DMS153 (cell line): Measurements from ENCODE around the gene KDM4F.

ENCODE experiments used
- DNase-seq: peaks from one replicate; lab custom pipeline; 2025; lab: John Stamatoyannopoulos, UW

Gene KDM4F

DNA sequence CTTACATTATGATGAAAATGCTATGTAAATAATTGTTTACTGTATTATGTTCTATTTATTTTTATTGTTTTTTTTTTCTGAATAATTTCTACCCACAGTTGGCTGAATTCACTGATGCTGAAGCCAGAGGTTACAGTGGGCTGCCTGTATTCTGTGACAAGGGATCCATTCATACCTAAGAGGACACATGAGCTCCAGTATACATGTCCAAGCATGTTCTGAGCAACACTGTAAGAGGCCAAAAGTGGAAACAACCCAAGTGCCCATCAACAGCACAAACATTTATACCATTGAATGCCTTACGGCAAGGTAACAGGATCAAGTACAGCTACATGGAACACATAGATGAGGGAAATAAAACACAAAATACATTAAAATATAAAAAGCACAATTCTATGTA is 16.1 kb downstream of the KDM4F start:
- DNase-seq = peak; percentile 61

- no peak for DNase-seq
Measured at GRCh38 chr11:95066716-95067038, 17.5 kb downstream of the KDM4F start, which contains the start of gene SRSF8. Gene SRSF8 (plus strand): TSS chr11:95066919. CDS start chr11:95067227, 308 bp downstream.

GRCh38 chr11:95067039-95067840 is 18.0 kb downstream of the KDM4F start:
- peak; percentile 55 for DNase-seq

GRCh38 chr11:95067841-95068219 is 18.6 kb downstream of the KDM4F start:
- DNase-seq = no peak

DNA sequence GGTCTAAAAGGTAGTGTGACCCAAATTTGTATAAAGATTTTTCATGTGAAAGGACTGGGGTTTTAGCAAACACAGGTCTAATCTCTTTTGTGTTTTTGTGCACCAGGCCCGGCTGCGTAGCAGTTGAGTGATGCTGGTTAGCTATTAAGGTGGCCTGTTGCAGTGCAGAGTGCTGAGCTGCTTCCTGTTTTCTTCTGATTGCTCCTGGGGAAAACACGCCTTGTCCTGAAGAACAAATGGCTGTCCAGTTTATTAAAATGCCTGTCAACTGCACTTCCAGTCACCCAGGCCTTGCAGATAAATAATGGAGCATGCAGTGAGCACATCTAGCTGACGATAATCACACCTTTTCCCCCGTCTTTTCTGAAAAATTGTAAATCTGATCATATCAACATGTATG is 19.3 kb downstream of the KDM4F start:
- DNase-seq = peak; percentile 91

- no peak for DNase-seq
Measured at GRCh38 chr11:95070471-95070870, 21.2 kb downstream of the KDM4F start.

DNA sequence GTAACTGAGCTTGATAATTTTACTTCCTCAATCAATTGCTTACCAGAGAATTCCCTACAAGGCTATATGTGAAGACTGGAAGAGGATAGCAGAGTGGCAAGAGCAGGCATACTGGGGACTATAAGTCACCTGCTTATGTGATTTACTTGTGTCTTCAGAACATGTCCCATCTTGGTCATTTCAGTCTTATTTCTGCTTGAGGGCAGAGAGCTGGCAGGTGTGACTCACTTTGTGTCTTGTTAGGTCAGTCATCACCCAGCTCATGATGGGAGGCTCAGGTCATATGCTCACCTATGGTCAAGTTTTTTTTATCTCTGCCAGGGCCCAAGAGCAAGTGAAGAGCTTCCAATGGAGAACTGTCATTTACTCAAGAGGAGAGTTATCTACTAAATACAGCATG is 23.7 kb downstream of the KDM4F start:
- DNase-seq = no peak

DNA sequence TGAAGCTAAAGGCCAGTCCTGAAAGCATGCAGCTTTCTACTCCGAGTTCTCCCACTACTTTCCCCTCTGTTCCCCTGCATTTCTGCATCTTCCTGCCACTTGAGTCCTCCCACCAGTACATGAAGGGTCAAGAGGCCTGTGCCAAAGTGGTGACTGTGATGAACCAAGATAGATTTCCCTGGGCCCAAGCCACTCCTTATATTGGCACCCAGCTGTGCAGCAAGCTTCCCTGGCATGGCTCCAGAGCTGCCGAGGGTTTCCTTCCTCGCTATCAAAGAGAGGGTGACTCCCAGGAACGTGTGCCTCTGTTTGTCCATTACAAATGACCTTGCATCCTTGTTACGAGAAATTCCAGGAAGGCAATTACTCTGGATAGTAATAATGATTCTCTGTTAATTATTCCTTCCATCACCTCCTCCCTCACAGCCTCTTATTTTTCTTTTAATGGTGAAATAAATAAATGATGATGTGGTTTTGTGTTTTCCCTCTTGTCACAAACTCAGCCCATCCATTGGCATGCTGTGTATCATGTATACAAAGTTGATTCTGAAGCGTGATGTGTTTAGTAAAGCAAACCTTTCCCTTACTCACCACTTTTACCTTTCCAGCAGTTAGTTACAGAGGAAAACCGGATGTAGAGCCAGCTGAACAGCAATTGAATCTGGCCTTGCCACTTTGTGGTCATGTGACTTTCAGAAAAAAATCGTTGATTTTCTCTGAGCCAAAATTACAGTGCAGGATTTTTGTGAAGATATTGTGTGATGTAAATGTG is 25.8 kb downstream of the KDM4F start:
- peak; percentile 26 for DNase-seq

DNA sequence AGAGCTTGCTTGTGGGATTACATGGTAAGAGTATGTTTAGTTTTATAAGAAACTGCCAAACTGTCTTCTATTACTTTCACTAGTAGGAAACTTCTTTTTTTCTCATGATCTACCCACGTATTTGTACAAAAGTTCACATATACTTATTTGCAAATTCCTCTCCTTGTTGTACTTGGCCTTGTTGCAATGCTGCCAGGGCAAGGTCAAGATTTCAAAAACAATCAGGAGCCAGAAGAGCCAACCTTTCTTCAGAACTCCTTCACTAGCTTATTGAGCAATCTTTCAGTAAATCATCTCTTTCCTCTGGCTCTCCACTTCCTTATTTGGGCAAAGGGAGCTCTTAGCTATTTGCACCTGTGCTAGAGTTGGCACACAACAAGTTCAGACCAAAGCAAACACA is 27.2 kb downstream of the KDM4F start:
- no peak for DNase-seq

DNA sequence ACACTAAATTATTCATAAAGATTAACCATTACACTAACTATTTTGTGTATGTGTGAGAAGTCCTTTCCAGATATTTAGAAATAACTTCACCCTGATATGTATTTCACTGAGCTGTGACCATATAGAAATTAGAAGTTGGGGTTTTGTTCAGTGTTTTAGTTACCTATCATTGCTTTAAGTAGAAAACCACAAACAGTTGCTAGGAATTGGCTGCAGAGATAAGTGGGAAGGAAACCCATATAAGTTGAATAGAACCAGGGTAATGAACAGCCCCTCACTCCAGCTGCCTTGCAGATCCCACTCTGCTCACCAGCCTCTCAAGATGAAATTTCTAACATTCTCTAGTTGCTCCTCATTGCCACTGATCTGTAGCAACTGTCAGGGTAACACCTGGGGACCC is 27.8 kb downstream of the KDM4F start:
- DNase-seq = no peak

GRCh38 chr11:95078526-95078925 is 29.3 kb downstream of the KDM4F start:
- DNase-seq = no peak

DNA sequence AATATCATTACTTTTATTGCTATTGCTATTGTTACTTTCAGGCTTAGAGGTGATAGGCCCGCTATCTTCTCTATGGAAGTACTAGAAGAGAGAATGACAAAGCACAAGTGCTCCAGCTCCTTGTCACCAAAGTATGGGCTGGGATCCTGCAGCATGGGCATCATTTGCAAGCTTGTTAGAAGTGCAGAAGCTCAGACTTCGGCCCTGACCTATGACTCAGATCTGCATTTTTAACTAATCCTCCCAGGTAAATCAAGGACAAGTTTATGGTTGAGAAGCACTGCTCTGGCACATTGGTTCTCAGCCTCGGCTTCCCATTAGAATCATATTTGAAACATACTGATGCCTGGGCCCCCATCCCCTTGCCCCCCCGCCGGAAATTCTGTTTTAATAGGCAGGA is 31.8 kb downstream of the KDM4F start:
- no peak for DNase-seq

- DNase-seq = no peak
Measured at GRCh38 chr11:95081412-95081811, 32.2 kb downstream of the KDM4F start.

DNA sequence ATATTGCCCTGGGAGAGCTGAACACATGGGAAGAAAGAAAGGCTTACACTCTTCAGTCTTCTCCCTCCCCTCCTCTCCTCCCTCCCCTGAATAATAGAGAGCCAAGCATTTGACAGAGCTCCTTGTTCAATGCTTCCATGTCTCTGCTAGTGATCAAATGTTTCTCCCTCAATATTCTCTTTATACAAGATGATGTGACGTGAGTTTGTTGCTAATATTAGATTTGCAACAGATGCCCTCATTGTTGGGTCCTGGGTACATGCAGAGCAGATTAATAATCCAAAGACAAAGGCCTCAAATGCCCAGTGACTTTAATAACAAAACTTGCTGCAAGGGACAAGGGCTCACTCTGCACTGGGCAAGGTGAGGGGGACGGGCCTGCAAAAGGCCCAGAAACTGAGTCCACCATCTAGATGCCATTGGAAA is 33.4 kb downstream of the KDM4F start:
- DNase-seq = no peak

- DNase-seq = no peak
Measured at GRCh38 chr11:95084509-95084908, 35.3 kb downstream of the KDM4F start.

DNA sequence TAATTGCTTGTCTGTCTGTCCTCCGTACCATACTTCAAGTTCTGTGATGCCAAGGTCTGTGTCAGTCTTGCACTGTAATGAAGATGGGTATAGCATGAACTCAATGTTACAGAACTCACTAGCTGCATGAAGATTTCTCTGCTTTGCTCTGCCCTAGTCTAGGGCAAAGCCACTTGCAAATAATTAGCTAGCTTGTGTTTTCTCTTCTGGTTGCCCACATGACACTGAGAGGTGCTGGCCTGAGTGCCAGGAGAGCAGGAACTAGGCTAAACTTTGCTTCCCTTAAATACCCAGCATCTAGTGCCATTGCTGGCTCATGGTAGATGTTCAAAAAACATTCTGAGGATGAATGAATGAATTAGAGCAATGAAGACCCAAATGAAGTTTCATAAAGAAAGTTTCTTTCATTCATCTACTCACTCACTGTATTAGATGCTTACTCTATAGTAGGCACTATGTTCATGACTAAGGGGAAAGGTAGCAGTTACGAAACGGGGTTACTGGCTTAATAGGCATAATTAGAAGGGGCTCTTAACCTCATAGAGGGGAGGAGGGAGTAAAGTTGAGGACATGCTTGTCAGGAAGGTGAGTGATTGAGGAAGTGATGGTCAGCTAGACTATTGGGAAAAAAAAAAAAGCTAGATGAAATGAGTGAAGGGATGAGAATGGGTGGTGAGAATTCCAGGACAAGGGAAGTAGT is 36.0 kb downstream of the KDM4F start:
- DNase-seq = no peak

DNA sequence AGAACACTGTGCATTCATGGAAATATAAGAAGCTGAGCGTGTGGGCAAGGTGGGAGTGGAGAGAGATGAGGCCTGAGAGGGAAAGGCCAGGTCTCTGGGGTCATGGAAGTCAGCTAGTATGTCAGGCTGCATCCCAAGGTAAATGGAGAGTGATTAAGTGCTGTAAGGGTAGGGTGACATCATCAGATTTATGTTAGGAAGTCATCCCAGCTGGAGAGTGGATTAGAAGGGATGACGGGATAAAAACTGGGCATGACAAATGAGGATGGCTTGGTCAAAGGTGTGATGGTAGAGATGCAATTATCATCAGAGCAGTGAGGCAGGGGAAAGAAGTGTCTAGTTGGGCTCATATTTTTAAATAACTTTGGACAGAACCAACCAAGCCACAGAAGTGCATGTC is 36.9 kb downstream of the KDM4F start:
- DNase-seq = no peak

- DNase-seq = no peak
Measured at GRCh38 chr11:95086836-95087570, 37.8 kb downstream of the KDM4F start.

DNA sequence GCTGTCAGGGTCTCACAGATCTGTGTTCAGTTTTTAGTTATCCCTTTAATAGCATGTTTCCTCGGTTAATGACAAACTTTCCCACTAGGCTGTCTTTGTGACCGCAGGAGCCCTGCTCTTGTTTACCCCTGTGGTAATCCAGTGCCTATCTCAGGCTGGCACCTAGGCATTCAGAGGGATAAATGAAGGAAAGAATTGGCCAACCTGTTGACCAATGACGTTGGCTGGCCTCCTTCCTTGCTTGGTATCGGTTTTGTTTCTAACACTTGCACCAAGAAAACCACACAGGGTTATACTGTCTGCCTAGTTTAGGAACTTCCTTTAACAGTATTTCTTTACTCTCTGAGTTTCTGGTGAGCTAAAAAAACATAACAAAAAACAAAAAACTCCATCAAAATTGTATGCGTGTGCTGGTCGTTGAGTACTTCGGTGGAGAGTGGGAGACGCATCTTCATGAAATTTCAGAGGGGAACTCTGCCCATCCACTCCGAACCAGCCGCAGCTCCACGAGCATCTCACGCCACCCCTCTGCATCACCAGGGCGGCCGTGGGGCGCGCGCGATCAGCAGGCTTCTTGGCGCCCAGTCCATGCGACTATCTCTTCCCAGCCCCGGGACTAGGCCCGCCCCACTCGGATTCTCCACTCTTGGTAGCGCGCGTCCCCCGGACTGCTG is 39.9 kb downstream of the KDM4F start:
- DNase-seq = no peak

DNA sequence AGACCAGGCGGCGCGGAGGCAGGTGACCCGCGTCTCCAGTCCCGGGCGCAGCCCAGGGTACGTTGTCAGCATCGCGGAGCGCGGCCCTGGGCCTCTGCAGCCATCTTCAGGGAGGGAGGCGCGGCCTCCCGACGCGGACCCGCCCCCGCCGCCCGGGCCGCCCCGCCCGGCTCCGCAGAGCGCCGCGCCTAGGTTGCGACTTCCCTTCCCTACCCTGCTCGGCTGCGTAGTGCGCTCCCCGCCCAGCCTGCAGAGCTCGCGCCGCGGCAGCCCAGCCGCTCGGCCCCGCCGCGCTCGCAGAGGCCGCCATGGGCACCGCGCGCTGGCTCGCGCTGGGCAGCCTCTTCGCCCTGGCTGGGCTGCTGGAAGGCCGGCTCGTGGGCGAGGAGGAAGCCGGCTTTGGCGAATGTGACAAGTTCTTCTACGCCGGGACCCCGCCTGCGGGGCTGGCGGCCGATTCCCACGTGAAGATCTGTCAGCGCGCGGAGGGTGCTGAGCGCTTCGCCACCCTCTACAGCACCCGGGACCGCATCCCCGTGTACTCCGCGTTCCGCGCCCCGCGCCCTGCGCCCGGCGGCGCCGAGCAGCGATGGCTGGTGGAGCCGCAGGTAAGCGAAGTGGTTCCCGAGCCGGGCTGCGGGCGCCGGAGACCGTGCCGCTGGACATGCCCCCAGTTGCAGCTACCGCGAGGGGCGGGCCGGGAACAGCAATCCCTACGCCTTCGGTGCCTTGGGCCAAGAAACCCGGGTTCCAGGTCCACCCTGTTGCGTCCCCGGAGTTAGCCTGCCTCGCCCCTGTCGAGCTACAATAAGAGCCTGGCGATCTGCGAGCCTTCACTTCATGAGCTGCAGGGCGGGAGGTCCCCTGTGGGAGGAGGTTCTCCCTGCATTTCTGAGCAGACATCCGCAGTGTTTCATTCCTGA is 40.7 kb downstream of the KDM4F start, which contains the start of gene ENDOD1:
ENDOD1 (plus strand) TSS at position 227 of the 923 bp plus-strand sequence; CDS start at position 309, 82 bp downstream.
- peak; percentile 38 for DNase-seq
